ENCODE measurements around the gene RSAD1.

The RSAD1 gene

GRCh38 chr17:50519141-50519834 lies 40.6 kb downstream of the RSAD1 start:
- no peak for DNase-seq (ENCODE audit: low read depth)

GRCh38 chr17:50520483-50520882 lies 41.8 kb downstream of the RSAD1 start:
- no peak for DNase-seq (ENCODE audit: low read depth)

- DNase-seq (ENCODE audit: low read depth): no peak
Measured at GRCh38 chr17:50521514-50521913, 42.9 kb downstream of the RSAD1 start.

DNA sequence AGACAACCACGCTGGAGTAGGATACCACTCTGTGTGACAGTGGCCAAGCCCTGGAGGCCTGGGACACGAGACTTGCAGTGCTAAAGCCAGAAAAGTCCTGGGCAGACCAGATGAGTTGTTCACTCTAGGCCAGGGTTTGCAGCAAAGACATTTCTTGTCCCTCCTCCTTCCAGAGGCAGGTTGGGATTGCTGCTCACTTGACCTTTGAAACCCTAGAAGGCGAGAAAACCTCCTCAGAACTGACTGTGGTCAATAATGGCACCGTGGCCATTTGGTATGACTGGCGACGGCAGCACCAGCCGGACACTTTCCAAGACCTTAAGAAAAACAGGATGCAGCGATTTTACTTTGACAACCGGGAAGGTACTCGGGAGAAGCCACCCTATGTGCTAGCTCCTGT lies 44.1 kb downstream of the RSAD1 start:
- DNase-seq (ENCODE audit: low read depth): no peak

DNA sequence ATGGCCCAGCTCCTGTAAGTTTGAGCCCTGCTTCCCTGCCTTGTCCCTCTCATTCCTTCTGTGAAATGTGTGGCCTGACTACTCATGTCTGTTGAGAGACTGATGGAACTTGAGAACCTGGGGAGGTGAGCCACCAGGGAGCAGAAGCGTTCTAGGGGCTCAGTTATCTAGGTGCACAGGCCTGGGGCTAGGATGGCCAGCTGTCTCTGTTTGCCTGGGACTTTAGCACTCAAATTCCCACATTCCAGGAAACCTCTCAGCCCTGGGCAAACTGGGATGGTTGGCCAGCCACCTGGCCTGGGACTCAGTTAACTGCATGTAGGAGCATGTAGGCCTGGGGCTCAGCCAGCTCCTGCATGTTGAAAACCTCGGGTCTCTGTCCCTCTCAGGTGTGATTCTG lies 44.5 kb downstream of the RSAD1 start:
- no peak for DNase-seq (ENCODE audit: low read depth)

GRCh38 chr17:50524838-50525237 lies 46.2 kb downstream of the RSAD1 start:
- DNase-seq (ENCODE audit: low read depth): no peak

DNA sequence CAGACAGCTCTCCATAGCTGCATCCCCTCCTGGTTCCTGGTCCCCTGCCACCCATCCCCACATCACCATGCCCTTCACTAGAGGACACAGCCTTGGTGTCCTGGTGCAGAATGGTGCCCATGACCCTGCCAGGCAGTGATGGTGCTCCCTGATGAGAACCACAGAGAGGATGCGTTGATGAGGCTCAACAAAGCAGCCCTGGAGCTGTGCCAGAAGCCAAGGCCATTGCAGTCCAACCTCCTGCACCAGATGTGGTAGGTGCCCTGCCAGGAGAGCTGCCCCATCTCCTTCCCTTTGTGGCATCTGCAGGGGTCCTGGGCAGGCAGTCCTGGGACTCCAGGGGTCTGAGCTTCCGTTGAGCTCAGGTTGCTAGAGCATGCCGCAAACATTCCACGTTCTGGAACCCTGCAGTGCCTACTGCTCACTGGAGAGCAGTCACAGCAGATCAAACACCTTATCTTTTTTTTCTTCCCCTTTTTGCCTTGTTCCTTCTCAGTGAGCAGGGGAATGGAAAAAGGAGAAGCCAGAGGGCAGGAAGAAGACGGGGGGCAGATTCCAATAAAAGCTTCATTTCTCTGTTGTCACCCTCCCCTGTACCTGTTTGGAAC lies 48.6 kb downstream of the RSAD1 start:
- no peak for DNase-seq (ENCODE audit: low read depth)

GRCh38 chr17:50527949-50528474 lies 49.4 kb downstream of the RSAD1 start:
- no peak for DNase-seq (ENCODE audit: low read depth)

- DNase-seq (ENCODE audit: low read depth): no peak
Measured at GRCh38 chr17:50529849-50530248, 51.2 kb downstream of the RSAD1 start.

DNA sequence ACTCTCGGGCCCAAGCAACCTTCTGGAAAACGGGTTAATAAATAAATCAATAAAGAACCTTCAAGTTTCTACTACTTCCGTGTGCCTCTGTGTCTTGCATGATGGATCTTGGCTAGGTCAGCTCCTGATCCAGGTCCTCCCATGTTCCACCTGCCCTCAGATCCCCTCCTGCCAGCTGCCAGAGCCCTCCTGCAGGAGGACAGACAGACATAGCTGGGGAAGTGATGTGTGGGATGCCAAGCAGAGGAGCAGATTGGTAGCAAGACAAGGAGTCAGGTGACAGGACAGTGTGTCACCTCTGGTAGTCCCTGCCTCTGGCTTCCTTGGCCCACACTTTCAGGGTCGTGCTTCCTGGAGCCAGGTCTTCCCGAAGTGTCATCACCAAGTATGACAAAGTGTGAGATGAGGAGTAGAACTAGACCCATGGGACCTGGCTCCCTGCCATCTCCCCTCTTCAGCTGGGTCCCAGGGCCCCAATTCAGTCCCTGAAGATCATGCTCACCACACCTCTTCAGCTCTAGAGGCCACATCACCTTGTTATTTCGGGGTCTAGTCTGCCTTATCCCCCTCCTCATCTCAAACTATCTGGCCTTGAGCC lies 52.9 kb downstream of the RSAD1 start:
- no peak for DNase-seq (ENCODE audit: low read depth)

- DNase-seq (ENCODE audit: low read depth): no peak
Measured at GRCh38 chr17:50532452-50533024, 53.9 kb downstream of the RSAD1 start, which contains the start of gene EPN3. TSS of gene EPN3 (plus strand) at chr17:50532735. CDS start at chr17:50536557, 3,822 bp downstream.

DNA sequence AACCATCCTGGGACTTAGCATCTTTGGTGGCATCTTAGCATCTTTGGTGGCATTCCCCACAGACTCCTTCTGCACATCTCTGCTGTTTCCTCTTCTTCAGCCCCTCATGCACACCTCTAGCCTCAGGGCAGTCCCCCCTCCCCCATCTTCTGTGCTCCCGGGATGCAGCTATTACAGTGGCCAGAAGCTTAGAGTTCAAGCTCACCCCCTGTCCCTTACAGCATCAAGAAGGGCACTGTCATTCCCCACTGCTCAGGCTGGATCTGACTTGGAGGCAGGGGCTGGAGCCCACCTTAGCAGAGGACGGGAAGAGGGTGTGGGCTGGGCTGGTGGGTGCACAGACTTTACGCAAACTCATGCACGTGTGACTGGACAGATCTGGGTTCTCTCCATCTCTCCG lies 54.5 kb downstream of the RSAD1 start:
- DNase-seq (ENCODE audit: low read depth): no peak

GRCh38 chr17:50533720-50534148 lies 55.1 kb downstream of the RSAD1 start:
- DNase-seq (ENCODE audit: low read depth): peak; percentile 34

DNA sequence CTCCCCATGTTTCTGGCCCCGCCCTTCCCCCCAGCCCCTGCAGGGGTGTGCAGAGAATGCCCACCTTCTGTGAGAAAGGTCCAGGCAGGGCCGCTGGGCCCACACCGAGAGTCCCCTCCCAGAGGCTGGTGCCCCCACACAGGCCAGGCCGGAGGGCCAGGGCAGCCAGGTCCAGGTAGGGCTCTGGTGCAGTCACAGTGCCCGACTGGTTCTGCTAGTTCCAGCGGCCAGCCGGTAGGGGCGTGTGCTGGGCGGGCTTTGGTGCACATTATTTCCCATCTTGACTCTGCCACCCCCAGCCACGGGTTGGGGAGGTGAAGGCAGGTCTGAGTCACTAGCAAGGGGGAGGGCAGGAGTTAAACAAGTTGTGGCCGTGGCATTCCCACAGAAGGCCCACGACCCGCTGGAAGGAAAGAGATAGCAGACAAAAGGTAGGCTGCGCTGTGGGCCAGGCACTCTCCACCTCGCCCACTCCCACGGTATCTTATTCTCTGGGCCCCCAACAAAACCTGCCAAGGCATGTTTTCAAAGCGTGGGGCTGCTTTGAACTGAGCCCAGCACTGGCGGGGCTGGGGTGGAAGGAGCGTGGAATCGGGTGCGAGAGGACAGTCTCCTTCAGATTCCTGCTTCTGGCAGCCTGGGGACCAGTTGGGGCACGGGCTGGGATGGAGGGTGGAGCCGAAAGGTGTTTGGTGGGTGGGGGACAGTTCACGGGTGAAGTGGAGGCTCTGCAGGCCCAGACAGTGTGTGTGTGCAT lies 55.7 kb downstream of the RSAD1 start:
- no peak for DNase-seq (ENCODE audit: low read depth)

DNA sequence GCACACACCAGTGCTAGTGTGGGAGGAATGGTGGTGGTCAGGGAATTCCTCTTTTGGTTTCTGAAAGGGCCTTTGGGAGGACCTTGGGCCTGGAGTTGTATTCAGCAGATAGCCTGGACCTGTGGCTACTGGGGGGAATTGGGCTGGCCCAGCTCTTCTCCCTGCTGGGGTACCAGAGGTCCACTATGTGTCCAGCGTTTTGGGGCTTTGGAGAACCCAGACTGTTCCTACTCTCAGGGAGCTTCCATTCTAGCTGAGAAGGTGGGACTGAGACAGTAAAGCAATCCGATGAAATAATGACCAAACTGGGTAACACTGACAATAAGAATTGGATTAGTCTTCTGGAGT lies 56.3 kb downstream of the RSAD1 start:
- DNase-seq (ENCODE audit: low read depth): no peak

GRCh38 chr17:50535407-50535806 lies 56.7 kb downstream of the RSAD1 start:
- no peak for DNase-seq (ENCODE audit: low read depth)

Measured in fibroblast of gingiva (primary cell).